ENCODE results near the gene FOXO1. TPM values are rescaled to one million over a fixed set of nuclear protein-coding genes. Genes with fewer than 3 reads are reported as not detected.

Gene FOXO1
- total and polyA plus RNA-seq, 2 of the 13 experiments (the other 11 are each of a cell fraction or from before 2014, with no cell fraction given) = 8.1 to 13.1 TPM

DNA sequence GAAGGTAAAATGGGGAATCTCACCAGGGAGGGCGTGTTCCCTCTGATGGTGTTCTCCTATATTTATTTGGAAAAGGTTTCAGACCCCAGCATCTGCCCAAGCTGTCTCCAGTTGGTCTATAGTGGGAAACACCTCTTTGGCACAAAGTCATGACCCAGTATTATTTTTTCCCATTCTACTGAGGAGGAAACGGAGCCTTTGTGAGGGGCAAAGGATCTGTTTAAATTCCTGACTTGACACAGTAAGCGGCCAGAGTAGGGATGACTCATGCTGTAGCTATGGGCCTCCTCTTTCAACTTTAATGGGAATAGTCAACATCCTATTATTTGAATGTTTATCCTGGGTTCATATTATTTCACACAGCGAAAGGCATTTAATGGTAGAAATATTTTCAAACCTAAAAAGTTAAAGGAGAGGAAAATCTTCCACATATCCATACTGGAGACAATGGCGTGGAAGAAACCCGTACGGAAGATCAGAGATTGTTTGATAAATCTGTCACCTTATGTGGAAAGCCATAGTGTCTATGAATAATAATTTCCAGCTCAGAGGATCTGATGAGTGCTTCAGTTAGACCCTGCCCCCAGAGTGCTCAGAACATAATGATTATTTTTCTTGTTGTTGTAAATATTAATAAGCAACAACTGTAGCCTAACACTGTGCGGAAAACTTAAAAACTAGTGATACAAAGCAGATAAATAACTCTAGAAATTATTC is 126.0 kb downstream of the FOXO1 start (continued):
- TF ChIP-seq, protein P1, sequence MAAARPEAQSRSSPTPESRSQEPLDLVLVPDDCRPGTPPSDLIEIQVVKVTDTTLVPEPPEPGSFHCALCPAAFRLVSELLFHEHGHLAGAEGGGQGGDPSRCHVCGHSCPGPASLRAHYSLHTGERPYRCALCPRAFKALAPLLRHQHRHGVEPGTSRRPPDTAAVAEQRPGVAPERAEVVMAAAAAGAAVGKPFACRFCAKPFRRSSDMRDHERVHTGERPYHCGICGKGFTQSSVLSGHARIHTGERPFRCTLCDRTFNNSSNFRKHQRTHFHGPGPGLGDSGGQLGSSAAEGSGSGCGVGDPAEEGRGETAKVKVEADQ (CRISPR knock-in tag; IDR thresholded peaks at IDR 0.05; ENCODE audit: borderline replicate concordance) = no peak
- TF ChIP-seq ZFP41 (CRISPR knock-in tag; IDR thresholded peaks at IDR 0.05; ENCODE audit: borderline replicate concordance) = no peak
- no peak for TF ChIP-seq NCOA5 (CRISPR knock-in tag; IDR thresholded peaks at IDR 0.05)
- no peak for TF ChIP-seq ZNF776 (CRISPR knock-in tag; IDR thresholded peaks at IDR 0.05)
- TF ChIP-seq TP53 (CRISPR knock-in tag; conservative IDR thresholded peaks at IDR 0.05) = no peak
- TF ChIP-seq MLLT10 (CRISPR knock-in tag; IDR thresholded peaks at IDR 0.05) = no peak
- TF ChIP-seq SIX4 (CRISPR knock-in tag; IDR thresholded peaks at IDR 0.05) = peak; percentile 60; the same call in 1 of the 2 replicates
- TF ChIP-seq, protein P2, sequence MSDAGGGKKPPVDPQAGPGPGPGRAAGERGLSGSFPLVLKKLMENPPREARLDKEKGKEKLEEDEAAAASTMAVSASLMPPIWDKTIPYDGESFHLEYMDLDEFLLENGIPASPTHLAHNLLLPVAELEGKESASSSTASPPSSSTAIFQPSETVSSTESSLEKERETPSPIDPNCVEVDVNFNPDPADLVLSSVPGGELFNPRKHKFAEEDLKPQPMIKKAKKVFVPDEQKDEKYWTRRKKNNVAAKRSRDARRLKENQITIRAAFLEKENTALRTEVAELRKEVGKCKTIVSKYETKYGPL (CRISPR knock-in tag; IDR thresholded peaks at IDR 0.05) = no peak
- TF ChIP-seq, protein P3, sequence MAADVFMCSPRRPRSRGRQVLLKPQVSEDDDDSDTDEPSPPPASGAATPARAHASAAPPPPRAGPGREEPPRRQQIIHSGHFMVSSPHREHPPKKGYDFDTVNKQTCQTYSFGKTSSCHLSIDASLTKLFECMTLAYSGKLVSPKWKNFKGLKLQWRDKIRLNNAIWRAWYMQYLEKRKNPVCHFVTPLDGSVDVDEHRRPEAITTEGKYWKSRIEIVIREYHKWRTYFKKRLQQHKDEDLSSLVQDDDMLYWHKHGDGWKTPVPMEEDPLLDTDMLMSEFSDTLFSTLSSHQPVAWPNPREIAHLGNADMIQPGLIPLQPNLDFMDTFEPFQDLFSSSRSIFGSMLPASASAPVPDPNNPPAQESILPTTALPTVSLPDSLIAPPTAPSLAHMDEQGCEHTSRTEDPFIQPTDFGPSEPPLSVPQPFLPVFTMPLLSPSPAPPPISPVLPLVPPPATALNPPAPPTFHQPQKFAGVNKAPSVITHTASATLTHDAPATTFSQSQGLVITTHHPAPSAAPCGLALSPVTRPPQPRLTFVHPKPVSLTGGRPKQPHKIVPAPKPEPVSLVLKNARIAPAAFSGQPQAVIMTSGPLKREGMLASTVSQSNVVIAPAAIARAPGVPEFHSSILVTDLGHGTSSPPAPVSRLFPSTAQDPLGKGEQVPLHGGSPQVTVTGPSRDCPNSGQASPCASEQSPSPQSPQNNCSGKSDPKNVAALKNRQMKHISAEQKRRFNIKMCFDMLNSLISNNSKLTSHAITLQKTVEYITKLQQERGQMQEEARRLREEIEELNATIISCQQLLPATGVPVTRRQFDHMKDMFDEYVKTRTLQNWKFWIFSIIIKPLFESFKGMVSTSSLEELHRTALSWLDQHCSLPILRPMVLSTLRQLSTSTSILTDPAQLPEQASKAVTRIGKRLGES (CRISPR knock-in tag; IDR thresholded peaks at IDR 0.05; ENCODE audit: borderline replicate concordance) = no peak
- TF ChIP-seq EED (CRISPR knock-in tag; IDR thresholded peaks at IDR 0.05) = no peak
- no peak for TF ChIP-seq SKI (IDR thresholded peaks at IDR 0.05; ENCODE audit: partially characterized antibody)
- TF ChIP-seq ZNF709 (CRISPR knock-in tag; IDR thresholded peaks at IDR 0.05) = no peak
- TF ChIP-seq, protein P4, sequence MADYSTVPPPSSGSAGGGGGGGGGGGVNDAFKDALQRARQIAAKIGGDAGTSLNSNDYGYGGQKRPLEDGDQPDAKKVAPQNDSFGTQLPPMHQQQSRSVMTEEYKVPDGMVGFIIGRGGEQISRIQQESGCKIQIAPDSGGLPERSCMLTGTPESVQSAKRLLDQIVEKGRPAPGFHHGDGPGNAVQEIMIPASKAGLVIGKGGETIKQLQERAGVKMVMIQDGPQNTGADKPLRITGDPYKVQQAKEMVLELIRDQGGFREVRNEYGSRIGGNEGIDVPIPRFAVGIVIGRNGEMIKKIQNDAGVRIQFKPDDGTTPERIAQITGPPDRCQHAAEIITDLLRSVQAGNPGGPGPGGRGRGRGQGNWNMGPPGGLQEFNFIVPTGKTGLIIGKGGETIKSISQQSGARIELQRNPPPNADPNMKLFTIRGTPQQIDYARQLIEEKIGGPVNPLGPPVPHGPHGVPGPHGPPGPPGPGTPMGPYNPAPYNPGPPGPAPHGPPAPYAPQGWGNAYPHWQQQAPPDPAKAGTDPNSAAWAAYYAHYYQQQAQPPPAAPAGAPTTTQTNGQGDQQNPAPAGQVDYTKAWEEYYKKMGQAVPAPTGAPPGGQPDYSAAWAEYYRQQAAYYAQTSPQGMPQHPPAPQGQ (CRISPR knock-in tag; IDR thresholded peaks at IDR 0.05; ENCODE audit: borderline replicate concordance) = no peak
- no peak for TF ChIP-seq HNRNPLL (IDR thresholded peaks at IDR 0.05; ENCODE audit: low read depth, low read length, poor library complexity, severe bottlenecking)
- no peak for TF ChIP-seq ZNF883 (CRISPR knock-in tag; IDR thresholded peaks at IDR 0.05; ENCODE audit: not compliant biosample characterization)
- TF ChIP-seq FOSL1 (CRISPR knock-in tag; IDR thresholded peaks at IDR 0.05; ENCODE audit: borderline replicate concordance) = peak; percentile 99
- TF ChIP-seq ZNF335 (CRISPR knock-in tag; IDR thresholded peaks at IDR 0.05) = no peak; the same call in 1 of the 2 replicates
- no peak for TF ChIP-seq SIN3B (IDR thresholded peaks at IDR 0.05; ENCODE audit: low read length)
- TF ChIP-seq ZNF703 (CRISPR knock-in tag; IDR thresholded peaks at IDR 0.05; ENCODE audit: borderline replicate concordance) = no peak
- no peak for TF ChIP-seq RBFOX2 (IDR thresholded peaks at IDR 0.05; ENCODE audit: low read depth, low read length)
- no peak for TF ChIP-seq NPAS2 (CRISPR knock-in tag; IDR thresholded peaks at IDR 0.05; ENCODE audit: borderline replicate concordance)
- TF ChIP-seq YY1 (IDR thresholded peaks at IDR 0.05; ENCODE audit: insufficient read depth, insufficient replicate concordance, low read depth, low read length) = no peak
- TF ChIP-seq NFIC (IDR thresholded peaks at IDR 0.05; ENCODE audit: low read length) = peak; percentile 85
- TF ChIP-seq ZSCAN22 (CRISPR knock-in tag; IDR thresholded peaks at IDR 0.05) = no peak
- no peak for TF ChIP-seq POLR2A (IDR thresholded peaks at IDR 0.05; ENCODE audit: insufficient read depth in 1 of 2, low read depth in 2 of 2, low read length in 2 of 2)
